GM18867 (cell line): ENCODE measurements around the gene CDK7.
"Not testable (repeated sequence)": the region's sequence is repeated elsewhere in the genome, so short reads cannot be mapped to it uniquely, and the experiment has no call there.

Source experiments
- ATAC-seq: cut with Tn5 transposase; IDR thresholded peaks from one replicate; pipeline ENCODE4 v1.9.1; 2021; ENCODE audit warnings: mild to moderate bottlenecking, moderate library complexity; ENCODE audit not compliant: unreplicated experiment

The CDK7 gene

GRCh38 chr5:69234457-69235268 lies at the start of gene CDK7:
TSS of gene CDK7 (plus strand) at chr5:69234886. CDS start at chr5:69234976, 90 bp downstream.
- peak; percentile 99 for ATAC-seq

DNA sequence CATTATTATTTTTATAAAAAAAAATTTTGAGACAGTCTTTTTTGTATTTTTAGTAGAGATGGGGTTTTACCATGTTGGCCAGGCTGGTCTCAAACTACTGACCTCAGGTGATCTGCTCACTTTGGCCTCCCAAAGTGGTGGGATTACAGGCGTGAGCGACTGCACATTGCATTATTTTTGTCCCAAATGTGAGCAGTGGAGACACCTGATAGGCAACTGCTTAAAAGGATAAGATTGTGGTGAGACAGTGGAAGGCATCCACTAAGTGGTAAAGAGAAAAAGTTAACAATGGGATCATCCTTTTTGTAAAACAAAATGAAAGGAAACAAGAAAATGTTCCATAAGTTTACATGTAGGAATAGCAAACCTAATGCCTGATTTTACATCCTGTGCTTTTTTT lies 47.3 kb upstream of the CDK7 start:
- no peak for ATAC-seq

DNA sequence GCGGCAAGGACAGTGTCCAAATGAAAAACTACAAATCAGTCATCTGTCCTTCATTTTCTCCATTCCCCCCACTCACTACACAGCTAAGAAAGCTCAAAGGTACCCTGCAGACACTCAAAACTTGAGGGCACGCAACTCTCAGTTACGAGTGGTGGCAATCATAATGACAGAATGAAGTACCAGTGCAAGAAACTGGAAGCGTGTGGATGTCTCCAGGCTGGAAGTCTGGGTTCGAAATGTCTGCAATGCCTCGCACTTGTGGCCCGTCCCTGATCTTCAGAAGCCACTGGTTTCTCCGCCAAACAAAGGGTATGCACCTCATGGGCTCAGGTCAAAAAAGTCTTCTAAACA lies 45.9 kb upstream of the CDK7 start:
- no peak for ATAC-seq

- peak; percentile 97 for ATAC-seq
Measured at GRCh38 chr5:69189162-69190086, 45.3 kb upstream of the CDK7 start, which contains the start of gene CENPH. TSS of gene CENPH (plus strand) at chr5:69189583. CDS start at chr5:69189635, 52 bp downstream.

DNA sequence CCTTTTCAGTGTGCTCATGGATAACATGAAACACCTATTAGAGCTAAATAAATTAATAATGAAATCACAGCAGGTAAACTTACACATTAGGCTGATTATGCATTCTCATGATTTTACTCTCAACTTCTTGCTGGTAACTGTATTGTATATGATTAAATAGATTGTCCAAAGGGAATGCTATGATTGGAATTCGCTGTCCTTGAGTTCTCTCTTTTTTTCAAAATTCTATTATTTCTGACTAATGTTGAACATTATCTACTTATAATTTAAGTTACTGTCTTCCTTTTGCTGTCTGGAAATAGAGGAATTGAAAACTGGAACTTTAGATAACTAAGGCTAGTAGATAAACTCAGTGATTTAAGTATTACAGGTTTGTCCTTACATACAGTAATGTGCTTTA lies 32.2 kb upstream of the CDK7 start:
- ATAC-seq: no peak

DNA sequence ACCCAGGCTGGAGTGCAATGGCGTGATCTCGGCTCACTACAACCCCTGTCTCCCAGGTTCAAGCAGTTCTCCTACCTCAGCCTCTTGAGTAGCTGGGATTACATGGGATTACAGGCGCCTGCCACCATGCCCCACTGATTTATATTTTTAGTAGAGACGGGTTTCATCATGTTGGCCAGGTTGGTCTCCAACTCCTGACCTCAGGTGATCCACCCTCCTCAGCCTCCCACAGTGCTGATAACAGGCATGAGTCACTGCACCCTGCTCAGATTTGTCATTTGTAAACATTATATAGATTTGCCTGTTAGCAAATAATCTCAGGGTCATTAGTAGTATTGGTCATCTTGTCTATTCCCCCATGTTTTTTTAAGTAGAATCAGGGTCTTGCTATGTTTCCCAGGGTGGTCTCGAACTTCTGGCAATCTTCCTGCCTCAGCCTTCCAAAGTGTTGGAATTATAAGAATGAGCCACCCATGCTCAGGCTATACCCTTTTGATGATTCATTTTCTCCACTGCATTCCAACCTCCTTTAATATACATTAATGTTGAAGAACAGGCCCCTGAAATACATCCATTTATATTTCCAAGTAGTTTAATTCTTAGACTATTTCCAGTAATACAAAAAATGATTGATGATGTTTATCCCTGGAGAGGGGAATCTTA lies 28.0 kb upstream of the CDK7 start:
- no peak for ATAC-seq

DNA sequence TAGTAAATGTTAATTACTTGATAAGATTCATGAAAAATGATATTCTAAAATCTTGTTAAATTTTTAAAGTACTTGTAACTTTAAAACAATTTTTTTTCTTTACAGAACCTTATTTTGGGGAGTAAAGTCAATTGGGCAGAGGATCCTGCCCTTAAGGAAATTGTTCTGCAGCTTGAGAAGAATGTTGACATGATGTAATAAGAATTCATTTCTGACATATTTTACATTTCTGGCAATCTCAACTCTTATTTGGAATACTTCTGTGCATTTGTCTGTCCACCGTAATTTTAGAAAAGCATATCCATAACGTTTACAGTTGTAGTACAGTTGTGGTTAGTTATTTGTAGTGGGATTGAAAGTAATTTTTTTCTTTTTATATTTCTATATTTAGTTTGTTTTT lies 25.1 kb upstream of the CDK7 start:
- no peak for ATAC-seq

GRCh38 chr5:69211200-69211599 lies 23.5 kb upstream of the CDK7 start:
- ATAC-seq: no peak

DNA sequence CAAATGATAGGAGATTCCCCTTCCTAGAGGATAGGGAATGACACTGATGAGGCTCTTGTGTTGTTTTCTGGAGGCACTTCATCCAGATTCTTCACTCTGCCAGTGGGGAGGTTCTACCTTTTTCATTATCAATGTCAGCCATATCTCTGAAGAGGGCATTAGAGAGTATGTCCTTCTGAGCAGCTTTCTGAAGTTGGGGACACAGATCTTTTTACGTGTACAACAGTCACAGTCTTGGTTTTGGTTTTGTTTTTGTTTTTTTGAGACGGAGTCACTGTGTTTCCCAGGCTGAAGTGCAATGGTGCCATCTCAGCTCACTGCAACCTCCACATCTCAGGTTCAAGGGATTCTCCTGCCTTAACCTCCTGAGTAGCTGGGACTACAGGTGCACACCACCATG lies 22.7 kb upstream of the CDK7 start:
- peak; percentile 65 for ATAC-seq

DNA sequence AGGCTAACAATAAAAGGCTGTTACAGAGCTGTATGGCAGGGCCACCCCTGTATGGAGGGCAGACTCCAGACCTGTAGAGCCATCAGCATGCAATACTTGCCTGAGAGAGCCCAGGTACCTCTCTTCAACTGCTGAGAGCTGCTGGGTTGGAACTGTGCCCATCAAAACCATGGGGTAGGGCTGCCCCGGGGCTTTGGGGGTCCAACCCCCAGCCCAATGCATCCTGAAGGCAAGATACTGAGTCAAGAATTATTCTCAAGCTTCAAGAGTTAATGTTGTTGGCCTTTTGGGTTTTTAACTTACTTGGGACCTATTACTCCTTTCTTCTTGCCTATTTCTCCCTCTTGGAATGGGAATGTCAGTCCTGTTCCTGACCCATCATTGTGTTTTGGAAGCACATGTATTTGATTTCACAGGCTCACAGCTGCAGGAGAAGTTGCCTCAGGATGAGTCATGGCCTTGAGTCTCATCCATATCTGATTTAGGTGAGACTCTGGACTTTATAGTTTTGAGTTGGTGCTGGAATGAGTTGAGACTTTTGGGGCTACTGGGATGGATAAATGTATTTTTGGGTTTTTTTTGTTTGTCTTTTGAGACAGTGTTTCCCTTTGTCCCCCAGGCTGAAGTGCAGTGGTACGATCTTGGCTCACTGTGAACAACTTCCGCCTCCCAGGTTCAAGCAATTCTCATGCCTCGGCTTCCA lies 21.0 kb upstream of the CDK7 start:
- no peak for ATAC-seq

DNA sequence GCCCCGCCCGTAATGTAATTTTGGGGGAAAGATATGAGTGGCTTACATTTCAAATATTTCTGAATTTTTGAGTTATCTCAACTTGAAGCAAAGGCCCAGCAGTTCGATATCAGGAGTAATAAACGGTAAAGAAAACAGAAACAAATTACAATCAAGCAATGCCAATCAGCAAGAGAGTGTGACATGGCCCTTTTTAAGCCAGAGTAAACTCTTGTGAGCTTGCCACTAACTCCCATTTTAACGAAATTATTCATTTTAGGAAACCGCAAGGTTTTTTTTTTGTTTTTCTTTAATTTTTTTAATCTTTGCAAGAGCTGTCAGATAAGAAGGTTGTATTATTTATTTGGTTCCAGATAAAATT lies 17.6 kb upstream of the CDK7 start:
- no peak for ATAC-seq

- ATAC-seq: peak; percentile 92
Measured at GRCh38 chr5:69217548-69218526, 16.8 kb upstream of the CDK7 start.

- no peak for ATAC-seq
Measured at GRCh38 chr5:69219939-69220338, 14.7 kb upstream of the CDK7 start.

GRCh38 chr5:69220371-69220770 lies 14.3 kb upstream of the CDK7 start:
- ATAC-seq: not testable (repeated sequence)

- ATAC-seq: not testable (repeated sequence)
Measured at GRCh38 chr5:69220833-69221232, 13.9 kb upstream of the CDK7 start.

- ATAC-seq: no peak
Measured at GRCh38 chr5:69224520-69224919, 10.2 kb upstream of the CDK7 start.

- no peak for ATAC-seq
Measured at GRCh38 chr5:69225860-69226259, 8.8 kb upstream of the CDK7 start.

DNA sequence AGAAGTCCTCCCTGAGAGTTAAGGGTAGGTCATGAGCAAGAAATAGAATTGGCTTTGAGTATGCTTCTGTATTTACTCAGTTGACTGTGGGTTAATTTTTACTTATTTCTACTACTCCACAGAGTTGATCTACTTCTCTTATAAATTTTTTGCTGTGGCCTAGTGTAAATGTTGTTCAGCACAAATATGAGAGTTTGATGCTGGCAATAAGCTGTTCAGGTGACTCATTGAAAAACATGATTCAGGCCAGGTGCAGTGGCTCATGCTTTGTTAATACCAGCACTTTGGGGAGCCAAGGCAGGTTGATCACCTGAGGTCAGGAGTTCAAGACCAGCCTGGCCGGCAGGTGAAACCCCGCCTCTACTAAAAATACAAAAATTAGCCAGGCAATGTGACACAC lies 4.5 kb upstream of the CDK7 start:
- no peak for ATAC-seq

DNA sequence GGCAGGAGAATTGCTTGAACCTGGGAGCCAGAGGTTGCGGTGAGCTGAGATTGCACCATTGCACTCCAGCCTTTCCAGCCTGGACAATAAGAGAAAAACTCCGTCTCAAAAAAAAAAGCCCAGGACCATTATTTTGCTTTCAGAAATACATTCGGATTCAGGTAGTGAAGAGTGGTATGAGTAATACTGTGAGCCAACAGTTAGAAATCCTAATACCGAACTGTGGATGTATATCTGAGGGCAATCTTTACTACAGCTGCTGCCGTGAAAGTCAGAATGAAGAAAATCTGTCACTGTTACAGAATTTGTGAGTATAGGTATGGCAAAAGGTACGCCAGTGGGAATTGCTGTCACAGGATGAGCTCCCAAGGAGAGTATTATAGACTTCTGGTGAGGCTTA lies 3.4 kb upstream of the CDK7 start:
- ATAC-seq: no peak

GRCh38 chr5:69231851-69232250 lies 2.8 kb upstream of the CDK7 start:
- no peak for ATAC-seq
